ENCODE data around the gene RAB28. TPM values are rescaled to one million over a fixed set of nuclear protein-coding genes. Genes with fewer than 3 reads are reported as not detected.

RAB28 gene
- total RNA-seq, 1 donor, result 12.3 TPM

- Histone ChIP-seq H3K4me2 (ENCODE audit: insufficient read depth, low read length) (no peak overlapping the region), H3K36me3 (ENCODE audit: insufficient read depth, low read length) (no peaks in the 10 kb centered on the region), H3K9me3 (ENCODE audit: low read depth, low read length) (no peaks in the 10 kb centered on the region), H3K4me1 (ENCODE audit: insufficient read depth, low read length) (peaks cover 15% of the 10 kb centered on the region), H3K27me3 (ENCODE audit: insufficient read depth, low read length) (no peaks in the 10 kb centered on the region), H4K20me1 (ENCODE audit: insufficient read depth, low read length) (no peaks in the 10 kb centered on the region), H3K79me2 (ENCODE audit: insufficient read depth, low read length) (no peaks in the 10 kb centered on the region), H2AFZ (ENCODE audit: low read length) (no peak overlapping the region), H3K4me3 (ENCODE audit: insufficient read depth, low read length) (no peak overlapping the region), H3K27ac (ENCODE audit: low read depth, low read length) (no peak overlapping the region)
- no peak for TF ChIP-seq CTCF (IDR thresholded peaks at IDR 0.05; ENCODE audit: extremely low read depth, low read depth, low read length)
- DNase-seq (ENCODE audit: insufficient read length, low spot score, missing footprints), result peak; percentile 26
Measured at GRCh38 chr4:13328591-13328990, 155.5 kb downstream of the RAB28 start.

DNA sequence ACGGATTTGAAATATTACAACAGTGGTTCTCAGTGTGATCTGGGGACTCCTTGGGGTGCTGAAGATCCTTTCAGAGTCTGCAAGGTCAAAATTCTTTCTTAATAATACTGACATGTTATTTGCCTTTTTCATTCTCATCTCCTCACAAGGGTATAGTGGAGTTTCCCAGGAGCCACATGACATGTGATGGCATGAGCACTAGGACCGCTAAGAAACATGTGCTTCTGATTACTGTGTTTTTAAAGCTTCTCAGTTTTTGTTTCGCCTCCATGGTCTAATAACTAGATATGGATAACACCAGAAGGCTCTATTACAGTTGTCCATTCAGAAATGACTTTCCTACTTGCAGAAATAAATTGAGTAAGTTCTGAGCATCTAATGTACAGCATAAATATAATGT, 156.1 kb downstream of the RAB28 start:
- Histone ChIP-seq H3K36me3 (ENCODE audit: insufficient read depth, low read length) (no peaks in the 10 kb centered on the region), H3K9me3 (ENCODE audit: low read depth, low read length) (no peaks in the 10 kb centered on the region), H3K4me1 (ENCODE audit: insufficient read depth, low read length) (peaks cover 15% of the 10 kb centered on the region), H3K4me2 (ENCODE audit: insufficient read depth, low read length) (no peak overlapping the region), H3K79me2 (ENCODE audit: insufficient read depth, low read length) (no peaks in the 10 kb centered on the region), H3K4me3 (ENCODE audit: insufficient read depth, low read length) (no peak overlapping the region), H4K20me1 (ENCODE audit: insufficient read depth, low read length) (no peaks in the 10 kb centered on the region), H3K27me3 (ENCODE audit: insufficient read depth, low read length) (no peaks in the 10 kb centered on the region), H2AFZ (ENCODE audit: low read length) (no peak overlapping the region), H3K27ac (ENCODE audit: low read depth, low read length) (no peak overlapping the region)
- no peak for DNase-seq (ENCODE audit: insufficient read length, low spot score, missing footprints)
- TF ChIP-seq CTCF (IDR thresholded peaks at IDR 0.05; ENCODE audit: extremely low read depth, low read depth, low read length), result no peak

DNA sequence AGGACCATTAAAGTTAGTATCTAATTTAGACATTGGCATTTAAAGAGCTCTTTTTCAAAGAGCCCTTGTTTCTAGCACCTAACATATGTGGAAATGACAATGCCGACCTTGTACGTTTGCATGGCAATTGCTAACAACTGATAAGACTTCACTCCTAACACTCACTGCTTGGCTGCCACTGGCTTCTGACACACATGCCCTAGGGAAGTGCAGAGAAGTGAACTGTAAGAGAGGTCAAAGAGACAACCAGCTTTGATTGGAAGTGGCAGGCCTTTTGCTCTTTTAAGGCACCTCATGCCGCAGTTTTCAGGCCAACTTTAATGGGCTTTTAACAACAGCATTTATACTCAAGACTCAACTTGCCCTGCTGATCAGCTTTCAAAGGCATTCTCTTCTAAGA, 158.4 kb downstream of the RAB28 start:
- no peak overlapping the region for H3K4me3 ChIP-seq (ENCODE audit: insufficient read depth, low read length)
- peaks cover 21% of the 10 kb centered on the region for H3K4me1 ChIP-seq (ENCODE audit: insufficient read depth, low read length)
- no peak overlapping the region for H2AFZ ChIP-seq (ENCODE audit: low read length)
- no peak for TF ChIP-seq CTCF (IDR thresholded peaks at IDR 0.05; ENCODE audit: extremely low read depth, low read depth, low read length)
- no peak overlapping the region for H3K4me2 ChIP-seq (ENCODE audit: insufficient read depth, low read length)
- H3K27me3 ChIP-seq (ENCODE audit: insufficient read depth, low read length), result no peaks in the 10 kb centered on the region
- no peak for DNase-seq (ENCODE audit: insufficient read length, low spot score, missing footprints)
- no peaks in the 10 kb centered on the region for H3K36me3 ChIP-seq (ENCODE audit: insufficient read depth, low read length)
- H4K20me1 ChIP-seq (ENCODE audit: insufficient read depth, low read length), result no peaks in the 10 kb centered on the region
- no peak overlapping the region for H3K27ac ChIP-seq (ENCODE audit: low read depth, low read length)
- no peaks in the 10 kb centered on the region for H3K79me2 ChIP-seq (ENCODE audit: insufficient read depth, low read length)
- H3K9me3 ChIP-seq (ENCODE audit: low read depth, low read length), result no peaks in the 10 kb centered on the region

DNA sequence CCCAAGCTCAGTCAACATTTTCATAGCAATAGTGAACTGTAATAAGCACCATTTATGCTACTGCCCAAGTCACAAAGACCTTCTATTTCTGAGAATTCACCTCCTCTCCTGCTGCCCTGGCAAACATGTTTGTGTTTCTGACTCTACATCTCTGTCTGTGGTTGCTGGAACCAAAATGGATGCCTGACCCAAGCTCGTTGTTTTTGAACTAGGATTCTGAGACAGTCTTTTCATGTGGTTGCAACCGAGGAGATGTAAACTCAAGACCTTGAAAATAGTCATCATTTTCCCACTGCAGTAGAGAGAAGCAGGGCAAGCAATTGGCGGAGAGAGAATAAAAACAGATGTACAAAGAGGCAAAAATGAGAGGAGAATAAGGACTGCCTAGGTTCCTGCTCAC, 160.2 kb downstream of the RAB28 start:
- no peaks in the 10 kb centered on the region for H3K27me3 ChIP-seq (ENCODE audit: insufficient read depth, low read length)
- no peaks in the 10 kb centered on the region for H3K36me3 ChIP-seq (ENCODE audit: insufficient read depth, low read length)
- H3K79me2 ChIP-seq (ENCODE audit: insufficient read depth, low read length), result no peaks in the 10 kb centered on the region
- peaks cover 11% of the 10 kb centered on the region for H3K4me1 ChIP-seq (ENCODE audit: insufficient read depth, low read length)
- no peaks in the 10 kb centered on the region for H4K20me1 ChIP-seq (ENCODE audit: insufficient read depth, low read length)
- no peak for DNase-seq (ENCODE audit: insufficient read length, low spot score, missing footprints)
- no peak overlapping the region for H3K4me2 ChIP-seq (ENCODE audit: insufficient read depth, low read length)
- H2AFZ ChIP-seq (ENCODE audit: low read length), result no peak overlapping the region
- no peak overlapping the region for H3K4me3 ChIP-seq (ENCODE audit: insufficient read depth, low read length)
- no peaks in the 10 kb centered on the region for H3K9me3 ChIP-seq (ENCODE audit: low read depth, low read length)
- no peak overlapping the region for H3K27ac ChIP-seq (ENCODE audit: low read depth, low read length)
- TF ChIP-seq CTCF (IDR thresholded peaks at IDR 0.05; ENCODE audit: extremely low read depth, low read depth, low read length), result no peak

All from osteoblast (primary cell).